Measurements from ENCODE around the gene KRTAP2-2.

- TF ChIP-seq POLR2A (IDR thresholded peaks at IDR 0.05; ENCODE audit: low read length) (no peak), GATA1 (IDR thresholded peaks at IDR 0.05; ENCODE audit: low read depth, low read length) (no peak)
These were observed 18.6 kb upstream of the KRTAP2-2 start for GRCh38 chr17:41073676-41074075.
